Measurements from ENCODE around the gene FAM241A.

FAM241A gene

DNA sequence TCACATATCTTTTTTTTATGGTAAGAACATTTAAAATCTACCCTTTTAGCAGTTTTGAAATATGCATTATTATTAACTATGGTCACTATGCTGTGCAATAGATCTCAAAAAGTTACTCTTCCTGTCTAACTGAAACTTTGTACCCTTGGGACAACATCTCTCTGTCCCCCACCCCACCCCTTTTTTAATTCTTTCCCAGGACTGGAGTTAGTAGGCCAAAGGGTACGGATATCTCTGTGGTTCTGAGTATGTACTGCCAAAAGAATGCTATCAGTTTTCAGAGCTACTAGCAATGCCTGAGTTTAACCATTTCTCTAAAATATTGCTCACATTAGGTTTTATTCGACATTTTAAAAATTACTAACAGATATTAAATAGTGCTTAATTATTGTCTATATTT, 4.7 kb upstream of the FAM241A start:
- no peak overlapping the region for H3K4me2 ChIP-seq (ENCODE audit: low read length)
- no peak overlapping the region for H2AFZ ChIP-seq (ENCODE audit: low read length)
- H3K27ac ChIP-seq (ENCODE audit: low read depth, low read length, poor library complexity, severe bottlenecking): no peak overlapping the region
- H3K4me1 ChIP-seq (ENCODE audit: insufficient read depth, low read length, severe bottlenecking): peaks cover 4% of the 10 kb centered on the region
- H3K4me3 ChIP-seq (ENCODE audit: low read depth, low read length, poor library complexity, severe bottlenecking): no peak overlapping the region
- no peaks in the 10 kb centered on the region for H3K27me3 ChIP-seq (ENCODE audit: insufficient read depth, low read length)
- H3K9ac ChIP-seq (ENCODE audit: low read length): no peak overlapping the region
- no peaks in the 10 kb centered on the region for H3K36me3 ChIP-seq (ENCODE audit: insufficient read depth, low read length)
- H3K79me2 ChIP-seq (ENCODE audit: insufficient read depth, low read length): no peaks in the 10 kb centered on the region
- no peaks in the 10 kb centered on the region for H3K9me3 ChIP-seq (ENCODE audit: low read length)
- no peak for TF ChIP-seq EZH2 (IDR thresholded peaks at IDR 0.05; ENCODE audit: borderline replicate concordance, low read length)
- TF ChIP-seq, protein P1, sequence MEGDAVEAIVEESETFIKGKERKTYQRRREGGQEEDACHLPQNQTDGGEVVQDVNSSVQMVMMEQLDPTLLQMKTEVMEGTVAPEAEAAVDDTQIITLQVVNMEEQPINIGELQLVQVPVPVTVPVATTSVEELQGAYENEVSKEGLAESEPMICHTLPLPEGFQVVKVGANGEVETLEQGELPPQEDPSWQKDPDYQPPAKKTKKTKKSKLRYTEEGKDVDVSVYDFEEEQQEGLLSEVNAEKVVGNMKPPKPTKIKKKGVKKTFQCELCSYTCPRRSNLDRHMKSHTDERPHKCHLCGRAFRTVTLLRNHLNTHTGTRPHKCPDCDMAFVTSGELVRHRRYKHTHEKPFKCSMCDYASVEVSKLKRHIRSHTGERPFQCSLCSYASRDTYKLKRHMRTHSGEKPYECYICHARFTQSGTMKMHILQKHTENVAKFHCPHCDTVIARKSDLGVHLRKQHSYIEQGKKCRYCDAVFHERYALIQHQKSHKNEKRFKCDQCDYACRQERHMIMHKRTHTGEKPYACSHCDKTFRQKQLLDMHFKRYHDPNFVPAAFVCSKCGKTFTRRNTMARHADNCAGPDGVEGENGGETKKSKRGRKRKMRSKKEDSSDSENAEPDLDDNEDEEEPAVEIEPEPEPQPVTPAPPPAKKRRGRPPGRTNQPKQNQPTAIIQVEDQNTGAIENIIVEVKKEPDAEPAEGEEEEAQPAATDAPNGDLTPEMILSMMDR (IDR thresholded peaks at IDR 0.05; ENCODE audit: low read length): no peak
- no peaks in the 10 kb centered on the region for H3F3A ChIP-seq (ENCODE audit: insufficient read depth, low read length)
- H3K9me2 ChIP-seq (ENCODE audit: low read depth, low read length): no peaks in the 10 kb centered on the region
- no peaks in the 10 kb centered on the region for H4K20me1 ChIP-seq (ENCODE audit: insufficient read depth, low read length)

- no peaks in the 10 kb centered on the region for H3F3A ChIP-seq (ENCODE audit: insufficient read depth, low read length)
- no peak overlapping the region for H2AFZ ChIP-seq (ENCODE audit: low read length)
- no peaks in the 10 kb centered on the region for H3K79me2 ChIP-seq (ENCODE audit: insufficient read depth, low read length)
- no peaks in the 10 kb centered on the region for H4K20me1 ChIP-seq (ENCODE audit: insufficient read depth, low read length)
- H3K36me3 ChIP-seq (ENCODE audit: insufficient read depth, low read length): no peaks in the 10 kb centered on the region
- no peaks in the 10 kb centered on the region for H3K9me2 ChIP-seq (ENCODE audit: low read depth, low read length)
- no peak overlapping the region for H3K4me2 ChIP-seq (ENCODE audit: low read length)
- no peak overlapping the region for H3K4me3 ChIP-seq (ENCODE audit: low read depth, low read length, poor library complexity, severe bottlenecking)
- no peak overlapping the region for H3K27ac ChIP-seq (ENCODE audit: low read depth, low read length, poor library complexity, severe bottlenecking)
- 0 out of 2 replicates have a peak, but pooled peaks cover 3% of the 10 kb centered on the region for H3K27me3 ChIP-seq (ENCODE audit: insufficient read depth, low read length)
- peaks cover 11% of the 10 kb centered on the region for H3K4me1 ChIP-seq (ENCODE audit: insufficient read depth, low read length, severe bottlenecking)
- H3K9ac ChIP-seq (ENCODE audit: low read length): no peak overlapping the region
- TF ChIP-seq, protein P1 (IDR thresholded peaks at IDR 0.05; ENCODE audit: low read length): no peak
- TF ChIP-seq EZH2 (IDR thresholded peaks at IDR 0.05; ENCODE audit: borderline replicate concordance, low read length): no peak
- H3K9me3 ChIP-seq (ENCODE audit: low read length): no peaks in the 10 kb centered on the region
Measured at GRCh38 chr4:112141366-112142138, 3.7 kb upstream of the FAM241A start.

- H3K4me2 ChIP-seq (ENCODE audit: low read length): no peak overlapping the region
- no peaks in the 10 kb centered on the region for H4K20me1 ChIP-seq (ENCODE audit: insufficient read depth, low read length)
- H3K27ac ChIP-seq (ENCODE audit: low read depth, low read length, poor library complexity, severe bottlenecking): no peak overlapping the region
- H3K9me3 ChIP-seq (ENCODE audit: low read length): no peaks in the 10 kb centered on the region
- no peaks in the 10 kb centered on the region for H3F3A ChIP-seq (ENCODE audit: insufficient read depth, low read length)
- TF ChIP-seq, protein P1 (IDR thresholded peaks at IDR 0.05; ENCODE audit: low read length): no peak
- no peak for TF ChIP-seq EZH2 (IDR thresholded peaks at IDR 0.05; ENCODE audit: borderline replicate concordance, low read length)
- no peaks in the 10 kb centered on the region for H3K36me3 ChIP-seq (ENCODE audit: insufficient read depth, low read length)
- no peaks in the 10 kb centered on the region for H3K9me2 ChIP-seq (ENCODE audit: low read depth, low read length)
- no peak overlapping the region for H3K9ac ChIP-seq (ENCODE audit: low read length)
- no peak overlapping the region for H2AFZ ChIP-seq (ENCODE audit: low read length)
- H3K4me1 ChIP-seq (ENCODE audit: insufficient read depth, low read length, severe bottlenecking): peaks cover 12% of the 10 kb centered on the region
- H3K27me3 ChIP-seq (ENCODE audit: insufficient read depth, low read length): 0 out of 2 replicates have a peak, but pooled peaks cover 6% of the 10 kb centered on the region
- no peak overlapping the region for H3K4me3 ChIP-seq (ENCODE audit: low read depth, low read length, poor library complexity, severe bottlenecking)
- H3K79me2 ChIP-seq (ENCODE audit: insufficient read depth, low read length): no peaks in the 10 kb centered on the region
Measured at GRCh38 chr4:112142182-112142581, 3.1 kb upstream of the FAM241A start.

Measured in OCI-LY1 (cell line).